Activated CD8-positive, alpha-beta memory T cell treated with anti-CD3 and anti-CD28 coated beads, Interleukin-2, amount 10 ng/mL, durations not matched to agents 7 days and 5 days (primary cell): ENCODE measurements around the gene TCF3. TPM values are rescaled to one million over a fixed set of nuclear protein-coding genes. Genes with fewer than 3 reads are reported as not detected.
A peak's percentile ranks its signal among the peaks of the same experiment; 100 is the strongest.
"Not testable (repeated sequence)": the region's sequence is repeated elsewhere in the genome, so short reads cannot be mapped to it uniquely, and the experiment has no call there.

Experiments
- ATAC-seq: fragments of 150-1000 bp; cut with Tn5 transposase; one replicate; pipeline ENCODE4 v1.10.0; 2021; ENCODE audit warnings: moderate library complexity
- CTCF ChIA-PET: fragments of 350-600 bp; sonication (Branson Sonifier 250); formaldehyde crosslinking; loops from one replicate; lab custom pipeline; 2021; ENCODE audit warnings: antibody characterized with exemption; lab: Charles Lee
- DNase-seq: peaks from one replicate; pipeline ENCODE4 v3.0.0-alpha.2; 2020
- H3K27ac Mint-ChIP-seq: one replicate; pipeline ENCODE4 v1.8.0; 2021; ENCODE audit warnings: mild to moderate bottlenecking, mixed read lengths
- H3K27me3 Mint-ChIP-seq: one replicate; pipeline ENCODE4 v1.8.0; 2021; ENCODE audit warnings: mixed read lengths
- H3K36me3 Mint-ChIP-seq: one replicate; pipeline ENCODE4 v1.8.0; 2021; ENCODE audit warnings: mild to moderate bottlenecking, mixed read lengths
- H3K4me1 Mint-ChIP-seq: one replicate; pipeline ENCODE4 v1.8.0; 2021; ENCODE audit warnings: mixed read lengths
- H3K4me3 Mint-ChIP-seq: one replicate; pipeline ENCODE4 v1.8.0; 2021; ENCODE audit warnings: mild to moderate bottlenecking, moderate library complexity, mixed read lengths
- H3K9me3 Mint-ChIP-seq: one replicate; pipeline ENCODE4 v1.8.0; 2022; ENCODE audit warnings: low read depth, mixed read lengths
- total RNA-seq, 2 experiments: library from RNA; stranded (reverse); gene quantifications; one replicate each; pipeline ENCODE4 v1.2.3, GENCODE V29; 2021

Gene TCF3
- total RNA-seq, result 100 to 1,000 TPM; 116 to 124 TPM

GRCh38 chr19:1652471-1653299 is at the start of gene TCF3:
Gene TCF3, minus strand, starts transcription at chr19:1652615. Its CDS starts 2,367 bp downstream, at chr19:1650248.
- peak within 1 kb of the TSS; percentile 89 for H3K27ac Mint-ChIP-seq
- H3K9me3 Mint-ChIP-seq, result no peaks in the 10 kb centered on the region
- DNase-seq (peak; percentile 98), ATAC-seq (peak; percentile 92)
- H3K4me1 Mint-ChIP-seq, result peaks cover 30% of the 10 kb centered on the region
- peaks cover 3% of the 10 kb centered on the region for H3K36me3 Mint-ChIP-seq
- H3K27me3 Mint-ChIP-seq, result no peaks in the 10 kb centered on the region
- H3K4me3 Mint-ChIP-seq, result peak within 1 kb of the TSS; percentile 81
- CTCF ChIA-PET, result interaction anchor here (0.7 to 1.8 kb wide), 6 partner anchors 9 to 173 kb away, joined by 3 to 8 read pairs (median 3); partner anchors contain the start of gene UQCR11

GRCh38 chr19:1700733-1701663 is 48.6 kb upstream of the TCF3 start:
- peak; percentile 23 for ATAC-seq
- CTCF ChIA-PET, result interaction anchor here (0.7 kb wide), 1 partner anchor 44 kb away, joined by 3 read pairs; no protein-coding TSS in a partner anchor
- H3K27ac Mint-ChIP-seq, result no peak overlapping the region

GRCh38 chr19:1699998-1700732 is 47.8 kb upstream of the TCF3 start:
- Mint-ChIP-seq H3K9me3 (peaks cover 6% of the 10 kb centered on the region), H3K27ac (no peak overlapping the region), H3K27me3 (peaks cover 21% of the 10 kb centered on the region), H3K4me1 (peaks cover 12% of the 10 kb centered on the region), H3K4me3 (no peak overlapping the region), H3K36me3 (no peaks in the 10 kb centered on the region)
- ATAC-seq (no peak), DNase-seq (no peak)
- CTCF ChIA-PET, result no interaction called here

More at GRCh38 chr19:1700733-1701663, 48.6 kb upstream of the TCF3 start:
- Mint-ChIP-seq H3K9me3 (no peaks in the 10 kb centered on the region), H3K27me3 (peaks cover 21% of the 10 kb centered on the region), H3K4me3 (no peak overlapping the region), H3K36me3 (no peaks in the 10 kb centered on the region), H3K4me1 (peaks cover 12% of the 10 kb centered on the region)
- no peak for DNase-seq

- peaks cover 6% of the 10 kb centered on the region for H3K9me3 Mint-ChIP-seq
- H3K27ac Mint-ChIP-seq, result no peak overlapping the region
- H3K4me3 Mint-ChIP-seq, result no peak overlapping the region
- peaks cover 12% of the 10 kb centered on the region for H3K4me1 Mint-ChIP-seq
- ATAC-seq, result no peak
- CTCF ChIA-PET, result no interaction called here
- no peak for DNase-seq
- H3K27me3 Mint-ChIP-seq, result peaks cover 20% of the 10 kb centered on the region
- no peaks in the 10 kb centered on the region for H3K36me3 Mint-ChIP-seq
Observed at GRCh38 chr19:1699386-1699785, 47.0 kb upstream of the TCF3 start.

GRCh38 chr19:1698636-1699035 is 46.2 kb upstream of the TCF3 start:
- H3K4me1 Mint-ChIP-seq, result peaks cover 12% of the 10 kb centered on the region
- peaks cover 19% of the 10 kb centered on the region for H3K27me3 Mint-ChIP-seq

GRCh38 chr19:1695481-1695880 is 43.1 kb upstream of the TCF3 start:
- CTCF ChIA-PET, result interaction anchor here (1.0 to 1.2 kb wide), 2 partner anchors 101 to 150 kb away, joined by 3 to 4 read pairs; no protein-coding TSS in a partner anchor
- H3K27me3 Mint-ChIP-seq, H3K36me3 Mint-ChIP-seq, H3K27ac Mint-ChIP-seq, H3K4me3 Mint-ChIP-seq, H3K4me1 Mint-ChIP-seq, DNase-seq, H3K9me3 Mint-ChIP-seq, ATAC-seq: not testable (repeated sequence)

More at GRCh38 chr19:1698636-1699035, 46.2 kb upstream of the TCF3 start:
- ATAC-seq (no peak), DNase-seq (no peak)
- H3K9me3 Mint-ChIP-seq, result peaks cover 6% of the 10 kb centered on the region
- no peaks in the 10 kb centered on the region for H3K36me3 Mint-ChIP-seq
- no peak overlapping the region for H3K27ac Mint-ChIP-seq
- CTCF ChIA-PET, result interaction anchor here (1.5 kb wide), 1 partner anchor 26 kb away, joined by 3 read pairs; no protein-coding TSS in a partner anchor
- no peak overlapping the region for H3K4me3 Mint-ChIP-seq

GRCh38 chr19:1691589-1692290 is 39.3 kb upstream of the TCF3 start:
- Mint-ChIP-seq H3K36me3 (no peaks in the 10 kb centered on the region), H3K4me1 (peaks cover 3% of the 10 kb centered on the region), H3K27ac (no peak overlapping the region), H3K4me3 (no peak overlapping the region), H3K9me3 (peaks cover 6% of the 10 kb centered on the region), H3K27me3 (peaks cover 8% of the 10 kb centered on the region)
- CTCF ChIA-PET, result no interaction called here
- DNase-seq (no peak), ATAC-seq (no peak)

GRCh38 chr19:1690699-1691307 is 38.4 kb upstream of the TCF3 start:
- Mint-ChIP-seq H3K4me1 (peaks cover 3% of the 10 kb centered on the region), H3K27me3 (peaks cover 8% of the 10 kb centered on the region), H3K36me3 (no peaks in the 10 kb centered on the region), H3K27ac (no peak overlapping the region), H3K9me3 (peaks cover 6% of the 10 kb centered on the region), H3K4me3 (no peak overlapping the region)
- ATAC-seq (peak; percentile 64), DNase-seq (peak; percentile 71)
- CTCF ChIA-PET, result no interaction called here

GRCh38 chr19:1685785-1686184 is 33.4 kb upstream of the TCF3 start:
- H3K9me3 Mint-ChIP-seq, ATAC-seq, H3K36me3 Mint-ChIP-seq, CTCF ChIA-PET, DNase-seq, H3K4me3 Mint-ChIP-seq, H3K27ac Mint-ChIP-seq, H3K27me3 Mint-ChIP-seq, H3K4me1 Mint-ChIP-seq: not testable (repeated sequence)

GRCh38 chr19:1685046-1685445 is 32.6 kb upstream of the TCF3 start:
- Mint-ChIP-seq H3K27ac (no peak overlapping the region), H3K9me3 (no peaks in the 10 kb centered on the region), H3K36me3 (no peaks in the 10 kb centered on the region), H3K4me1 (no peaks in the 10 kb centered on the region), H3K27me3 (peaks cover 7% of the 10 kb centered on the region), H3K4me3 (no peak overlapping the region)
- DNase-seq (no peak), ATAC-seq (no peak)
- CTCF ChIA-PET, result no interaction called here

GRCh38 chr19:1684573-1684912 is 32.1 kb upstream of the TCF3 start:
- DNase-seq (no peak), ATAC-seq (no peak)
- H3K36me3 Mint-ChIP-seq, result no peaks in the 10 kb centered on the region
- no peak overlapping the region for H3K27ac Mint-ChIP-seq
- no peaks in the 10 kb centered on the region for H3K9me3 Mint-ChIP-seq
- CTCF ChIA-PET, result interaction anchor here (1.6 kb wide), 1 partner anchor 12 kb away, joined by 8 read pairs; no protein-coding TSS in a partner anchor
- no peak overlapping the region for H3K4me3 Mint-ChIP-seq
- H3K27me3 Mint-ChIP-seq, result peaks cover 7% of the 10 kb centered on the region
- no peaks in the 10 kb centered on the region for H3K4me1 Mint-ChIP-seq
